GM20431 (cell line): ENCODE results near the gene TUBA4A.
"Not testable (repeated sequence)": the region's sequence is repeated elsewhere in the genome, so short reads cannot be mapped to it uniquely, and the experiment has no call there.

ENCODE experiments used
- in situ Hi-C: fragments of 300-500 bp; cut with MseI, MboI; formaldehyde crosslinking; loops from one replicate; pipeline ENCODE4 v1.15.0; 2020; ENCODE audit warnings: low sequenced_read_pairs; ENCODE audit not compliant: unreplicated experiment

The TUBA4A gene

GRCh38 chr2:219271021-219271420 lies 17.3 kb upstream of the TUBA4A start:
- in situ Hi-C loops = no loop called here

- in situ Hi-C loops = no loop called here
Observed at GRCh38 chr2:219270055-219270372, 16.3 kb upstream of the TUBA4A start.

GRCh38 chr2:219269362-219270054 lies 15.8 kb upstream of the TUBA4A start:
- in situ Hi-C loops = no loop called here

- in situ Hi-C loops = no loop called here
Observed at GRCh38 chr2:219268294-219268693, 14.6 kb upstream of the TUBA4A start.

GRCh38 chr2:219266886-219267285 lies 13.2 kb upstream of the TUBA4A start:
- in situ Hi-C loops = no loop called here

- in situ Hi-C loops = no loop called here
Observed at GRCh38 chr2:219266232-219266631, 12.5 kb upstream of the TUBA4A start.

- in situ Hi-C loops = no loop called here
Observed at GRCh38 chr2:219261024-219261855, 7.5 kb upstream of the TUBA4A start.

GRCh38 chr2:219258942-219259341 lies 5.2 kb upstream of the TUBA4A start:
- in situ Hi-C loops = not testable (repeated sequence)

GRCh38 chr2:219254590-219255201 lies 978 bp upstream of the TUBA4A start:
- in situ Hi-C loops = no loop called here

- in situ Hi-C loops = no loop called here
Observed at GRCh38 chr2:219252900-219253752, 592 bp downstream of the TUBA4A start, which contains the start of gene TUBA4B. TSS of gene TUBA4B (plus strand) at chr2:219253243. CDS start at chr2:219253408, 165 bp downstream.

GRCh38 chr2:219252570-219252899 lies 1.2 kb downstream of the TUBA4A start:
- in situ Hi-C loops = no loop called here

GRCh38 chr2:219252084-219252483 lies 1.6 kb downstream of the TUBA4A start:
- in situ Hi-C loops = no loop called here

GRCh38 chr2:219251656-219252055 lies 2.1 kb downstream of the TUBA4A start:
- in situ Hi-C loops = no loop called here

- in situ Hi-C loops = no loop called here
Observed at GRCh38 chr2:219250049-219250781, 3.5 kb downstream of the TUBA4A start.

GRCh38 chr2:219249203-219249980 lies 4.3 kb downstream of the TUBA4A start:
- in situ Hi-C loops = no loop called here

- in situ Hi-C loops = no loop called here
Observed at GRCh38 chr2:219248845-219249202, 4.9 kb downstream of the TUBA4A start.

GRCh38 chr2:219247678-219248642 lies 5.8 kb downstream of the TUBA4A start:
- in situ Hi-C loops = no loop called here

GRCh38 chr2:219246559-219246958 lies 7.2 kb downstream of the TUBA4A start:
- in situ Hi-C loops = no loop called here
